Heart left ventricle (tissue), 13 donors: ENCODE results near the gene MRPL27.

ENCODE experiments used
- POLR2A ChIP-seq, 2 donors: fragments of 450-650 bp; IDR thresholded peaks; one replicate each; pipeline ENCODE4 v1.6.1; 2017; ENCODE audit warnings: antibody characterized with exemption in 2 of 2, mild to moderate bottlenecking in 2 of 2, moderate library complexity in 2 of 2
- TF ChIP-seq, protein P1 (sequence below), 12 donors: fragments of 200-600 bp; sonication (generic) in 4 of 12; IDR thresholded peaks; one replicate each; pipeline versions ENCODE4 v1.5.0 to v1.8.0; 2018 to 2022; ENCODE audit warnings: antibody characterized with exemption in 12 of 12, mild to moderate bottlenecking in 5 of 12
- donor health status: ischemic (EF 13 %, LVEDD 7.1; RV severe dilation, severe dysfunction).
- donor health status: DM: no; HTN: yes; CAD: no.
- donor health status: DM: no; HTN: no; CAD: no.
- donor health status: ischemic (EF 25% LVEDD 6.9; RV normal size, moderate dysfunction).
- donor health status: ischemic (EF 25% LVEDD 5.7; RV mildly dilated, moderate dysfunction).
- donor health status: ischemic (EF 35%, LVEDD 5.7; RV mildly dilated, moderate dysfunction).
- donor health status: nonischemic (EF 11% LVEDD 7.7; RV severe dilation, severe dysfunction).
- donor health status: DM: yes; HTN: yes; CAD: no.
- donor health status: PGD.
- donor health status: ischemic (EF 29% LVEDD 5.4; RV normal size, mild dysfunction).
- donor health status: nonischemic (EF 23%, LVEDD 6.1; RV moderate dilation, normal function).

DNA sequence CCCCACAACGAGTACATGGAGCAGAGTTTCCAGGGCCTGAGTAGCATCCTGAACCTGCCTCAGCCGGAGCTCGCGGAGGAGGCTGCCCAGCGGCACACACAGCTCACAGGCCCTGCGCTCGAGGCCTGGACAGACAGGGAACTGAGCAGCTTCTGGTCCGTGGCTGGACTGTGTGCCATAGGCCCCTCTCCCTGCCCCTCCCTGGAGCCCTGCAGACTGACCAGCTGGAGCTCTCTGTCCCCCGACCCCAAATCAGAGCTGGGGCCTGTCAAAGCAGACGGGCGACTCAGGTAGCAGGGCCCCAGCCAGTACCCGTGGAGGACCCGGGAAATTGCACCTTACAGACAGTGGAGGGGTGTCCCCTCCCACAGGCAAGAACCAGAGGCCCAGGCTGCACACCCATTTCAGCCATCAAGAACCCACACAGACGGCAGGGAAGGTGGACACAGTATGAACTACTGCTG is 13.0 kb downstream of the MRPL27 start:
- TF ChIP-seq, protein P1, sequence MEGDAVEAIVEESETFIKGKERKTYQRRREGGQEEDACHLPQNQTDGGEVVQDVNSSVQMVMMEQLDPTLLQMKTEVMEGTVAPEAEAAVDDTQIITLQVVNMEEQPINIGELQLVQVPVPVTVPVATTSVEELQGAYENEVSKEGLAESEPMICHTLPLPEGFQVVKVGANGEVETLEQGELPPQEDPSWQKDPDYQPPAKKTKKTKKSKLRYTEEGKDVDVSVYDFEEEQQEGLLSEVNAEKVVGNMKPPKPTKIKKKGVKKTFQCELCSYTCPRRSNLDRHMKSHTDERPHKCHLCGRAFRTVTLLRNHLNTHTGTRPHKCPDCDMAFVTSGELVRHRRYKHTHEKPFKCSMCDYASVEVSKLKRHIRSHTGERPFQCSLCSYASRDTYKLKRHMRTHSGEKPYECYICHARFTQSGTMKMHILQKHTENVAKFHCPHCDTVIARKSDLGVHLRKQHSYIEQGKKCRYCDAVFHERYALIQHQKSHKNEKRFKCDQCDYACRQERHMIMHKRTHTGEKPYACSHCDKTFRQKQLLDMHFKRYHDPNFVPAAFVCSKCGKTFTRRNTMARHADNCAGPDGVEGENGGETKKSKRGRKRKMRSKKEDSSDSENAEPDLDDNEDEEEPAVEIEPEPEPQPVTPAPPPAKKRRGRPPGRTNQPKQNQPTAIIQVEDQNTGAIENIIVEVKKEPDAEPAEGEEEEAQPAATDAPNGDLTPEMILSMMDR (IDR thresholded peaks at IDR 0.05): no peak
- no peak for TF ChIP-seq POLR2A (IDR thresholded peaks at IDR 0.05)
